H1 (cell line): ENCODE measurements around the gene EEF1AKMT1. TPM values are rescaled to one million over a fixed set of nuclear protein-coding genes. Genes with fewer than 3 reads are reported as not detected.

ENCODE experiments used
- CTCF ChIA-PET: fragments of 300-600 bp; sonication (Branson Sonifier 250); formaldehyde crosslinking; loops from one replicate; lab custom pipeline; 2021; ENCODE audit not compliant: partially characterized antibody; lab: Charles Lee
- POLR2A ChIA-PET: fragments of 300-600 bp; sonication (Branson Sonifier 250); formaldehyde crosslinking; loops from one replicate; lab custom pipeline; 2021; ENCODE audit warnings: inconsistent platforms; ENCODE audit not compliant: partially characterized antibody; lab: Charles Lee
- DNase-seq, 2 experiments: peaks; one replicate each; pipeline versions ENCODE4 v3.0.0 to v3.0.0-alpha.2; 2010 to 2022; ENCODE audit warnings: low spot score in 2 of 2, low read depth in 1 of 2, mixed read lengths in 1 of 2
- FAIRE-seq: peaks from 2 replicates; lab custom pipeline; 2011; peaks lifted over from hg19 to GRCh38; lab: Jason Lieb, UNC
- H2AFZ ChIP-seq: 2 replicates; pipeline ENCODE4 v1.8.1; 2012; ENCODE audit warnings: low read length, inconsistent platforms
- H2AK5ac ChIP-seq: 2 replicates; pipeline ENCODE4 v1.6.1; 2013; ENCODE audit warnings: low read depth, low read length
- H2BK120ac ChIP-seq: replicated peaks from 2 replicates; pipeline ENCODE3; 2013; ENCODE audit warnings: low read depth, low read length, inconsistent platforms
- H2BK12ac ChIP-seq: 2 replicates; pipeline ENCODE4 v1.6.1; 2013; ENCODE audit warnings: low read depth, low read length
- H2BK15ac ChIP-seq: 2 replicates; pipeline ENCODE4 v1.6.1; 2013; ENCODE audit warnings: low read length
- H2BK20ac ChIP-seq: 2 replicates; pipeline ENCODE4 v1.6.1; 2013; ENCODE audit warnings: low read length
- H2BK5ac ChIP-seq: 2 replicates; pipeline ENCODE4 v1.6.1; 2013; ENCODE audit warnings: low read depth, low read length
- H3K14ac ChIP-seq: 2 replicates; pipeline ENCODE4 v1.6.1; 2013; ENCODE audit warnings: inconsistent platforms; ENCODE audit not compliant: insufficient read length
- H3K18ac ChIP-seq: 2 replicates; pipeline ENCODE4 v1.6.1; 2013; ENCODE audit warnings: low read length; ENCODE audit errors: extremely low read depth
- H3K23ac ChIP-seq: 2 replicates; pipeline ENCODE4 v1.6.1; 2013; ENCODE audit warnings: inconsistent platforms; ENCODE audit not compliant: insufficient read length
- H3K23me2 ChIP-seq: 2 replicates; pipeline ENCODE4 v1.6.1; 2013; ENCODE audit warnings: low read depth, low read length
- H3K27ac ChIP-seq: 2 replicates; pipeline ENCODE4 v1.6.1; 2011; ENCODE audit warnings: low read depth, low read length, inconsistent platforms
- H3K27me3 ChIP-seq, 4 experiments: replicated peaks in 1 of 4; 1 replicate in 1 of 4; 2 replicates in 3 of 4; pipeline versions ENCODE4 v1.6.1 to v1.8.1; 2011 to 2013; ENCODE audit warnings: low read length in 3 of 4, mild to moderate bottlenecking in 3 of 4, inconsistent platforms in 2 of 4, mixed read lengths in 2 of 4, moderate library complexity in 1 of 4; ENCODE audit not compliant: control insufficient read depth in 3 of 4, insufficient read depth in 3 of 4; ENCODE audit errors: extremely low read depth in 1 of 4
- H3K36me3 ChIP-seq, 4 experiments: 2 replicates each; pipeline versions ENCODE4 v1.6.1 to v1.8.1; 2011 to 2013; ENCODE audit warnings: mild to moderate bottlenecking in 4 of 4, low read length in 3 of 4, moderate library complexity in 2 of 4, control low read depth in 1 of 4, inconsistent platforms in 1 of 4; ENCODE audit not compliant: insufficient read depth in 4 of 4, control insufficient read depth in 2 of 4
- H3K4ac ChIP-seq: replicated peaks from 2 replicates; pipeline ENCODE3; 2013; ENCODE audit warnings: low read length, low read depth, mixed read lengths, inconsistent platforms; ENCODE audit not compliant: insufficient read length
- H3K4me1 ChIP-seq, 4 experiments: replicated peaks in 1 of 4; 1 replicate in 1 of 4; 2 replicates in 3 of 4; pipeline versions ENCODE4 v1.6.1 to v1.8.1; 2011 to 2013; ENCODE audit warnings: low read length in 3 of 4, inconsistent platforms in 2 of 4, mixed read lengths in 1 of 4; ENCODE audit not compliant: insufficient read depth in 4 of 4, control insufficient read depth in 3 of 4
- H3K4me2 ChIP-seq, 2 experiments: 2 replicates each; pipeline versions ENCODE4 v1.6.1 to v1.8.1; 2011 to 2013; ENCODE audit warnings: low read depth in 2 of 2, low read length in 2 of 2, control low read depth in 1 of 2, inconsistent platforms in 1 of 2, mild to moderate bottlenecking in 1 of 2; ENCODE audit not compliant: insufficient read depth in 1 of 2
- H3K4me3 ChIP-seq, 4 experiments: fragments of 200-600, 300-600 bp in 1 of 4; sonication (generic), shearing (Covaris generic), sonication (Bioruptor Twin) in 1 of 4; 2 replicates each; pipeline versions ENCODE4 v1.5.1 to v1.8.1; 2011 to 2016; ENCODE audit warnings: low read length in 4 of 4, low read depth in 3 of 4, control low read depth in 2 of 4, inconsistent platforms in 2 of 4, mild to moderate bottlenecking in 2 of 4, mixed read lengths in 1 of 4, moderate library complexity in 1 of 4; ENCODE audit not compliant: insufficient read depth in 2 of 4; ENCODE audit errors: extremely low read depth in 1 of 4
- H3K56ac ChIP-seq: replicated peaks from 2 replicates; pipeline ENCODE3; 2013; ENCODE audit warnings: low read depth, mild to moderate bottlenecking, mixed read lengths, low read length, inconsistent platforms; ENCODE audit not compliant: insufficient read length
- H3K79me1 ChIP-seq: 2 replicates; pipeline ENCODE4 v1.6.1; 2013; ENCODE audit warnings: low read depth, low read length, control low read depth
- H3K79me2 ChIP-seq, 2 experiments: 2 replicates each; pipeline versions ENCODE4 v1.6.1 to v1.8.1; 2012 to 2013; ENCODE audit warnings: low read length in 2 of 2, mild to moderate bottlenecking in 2 of 2, inconsistent platforms in 1 of 2; ENCODE audit not compliant: insufficient read depth in 2 of 2, control insufficient read depth in 1 of 2
- H3K9ac ChIP-seq, 4 experiments: replicated peaks in 1 of 4; 1 replicate in 1 of 4; 2 replicates in 3 of 4; pipeline versions ENCODE4 v1.6.1 to v1.8.1; 2011 to 2013; ENCODE audit warnings: low read depth in 3 of 4, low read length in 3 of 4, control low read depth in 2 of 4, mild to moderate bottlenecking in 2 of 4, moderate library complexity in 2 of 4, inconsistent platforms in 1 of 4; ENCODE audit errors: extremely low read depth in 1 of 4
- H3K9me3 ChIP-seq, 2 experiments: 2 replicates each; pipeline versions ENCODE4 v1.6.1 to v1.8.1; 2012 to 2013; ENCODE audit warnings: mild to moderate bottlenecking in 2 of 2, moderate library complexity in 2 of 2, control low read depth in 1 of 2, inconsistent platforms in 1 of 2, low read depth in 1 of 2, low read length in 1 of 2, mixed read lengths in 1 of 2; ENCODE audit not compliant: insufficient read depth in 2 of 2
- H4K20me1 ChIP-seq, 2 experiments: replicated peaks in 1 of 2; 2 replicates each; pipeline versions ENCODE3 to v1.8.1; 2011 to 2013; ENCODE audit warnings: inconsistent platforms in 2 of 2, low read length in 2 of 2, mild to moderate bottlenecking in 1 of 2; ENCODE audit not compliant: insufficient read depth in 2 of 2, control insufficient read depth in 1 of 2
- H4K5ac ChIP-seq: 2 replicates; pipeline ENCODE4 v1.6.1; 2013; ENCODE audit warnings: low read length, low read depth, mixed read lengths, inconsistent platforms; ENCODE audit not compliant: insufficient read length
- H4K8ac ChIP-seq: 2 replicates; pipeline ENCODE4 v1.8.0; 2013; ENCODE audit warnings: mild to moderate bottlenecking, moderate library complexity, low read length, inconsistent platforms; ENCODE audit not compliant: insufficient read depth; ENCODE audit errors: extremely low read depth
- H4K91ac ChIP-seq: replicated peaks from 2 replicates; pipeline ENCODE3; 2013; ENCODE audit warnings: low read length, mixed read lengths, inconsistent platforms; ENCODE audit not compliant: insufficient read length
- CBX8 ChIP-seq: fragments of 300-800, 300-1000 bp; sonication (generic); IDR thresholded peaks from 2 replicates; pipeline ENCODE4 v1.7.1; 2016; ENCODE audit warnings: low read depth, low read length, borderline replicate concordance
- CEBPB ChIP-seq: IDR thresholded peaks from 2 replicates; pipeline ENCODE4 v1.6.1; 2012; ENCODE audit warnings: low read depth, low read length
- EGR1 ChIP-seq: IDR thresholded peaks from 2 replicates; pipeline ENCODE4 v1.6.1; 2011; ENCODE audit warnings: low read depth, low read length, borderline replicate concordance
- KDM4A ChIP-seq: IDR thresholded peaks from one replicate; pipeline ENCODE4 v1.7.1; 2012; ENCODE audit warnings: low read depth, mild to moderate bottlenecking, moderate library complexity, low read length, inconsistent platforms; ENCODE audit not compliant: severe bottlenecking
- PHF8 ChIP-seq: fragments of 200-600 bp; sonication (generic); conservative IDR thresholded peaks from 2 replicates; pipeline ENCODE4 v1.7.1; 2012; ENCODE audit warnings: low read depth, mild to moderate bottlenecking, inconsistent platforms, low read length, moderate library complexity
- SIN3A ChIP-seq, 2 experiments: IDR thresholded peaks in 1 of 2; conservative IDR thresholded peaks in 1 of 2; 2 replicates each; pipeline ENCODE4 v1.6.1; 2011 to 2012; ENCODE audit warnings: low read length in 2 of 2, improper control_type of control experiment in 1 of 2, low read depth in 1 of 2, mild to moderate bottlenecking in 1 of 2
- TAF1 ChIP-seq: IDR thresholded peaks from 2 replicates; pipeline ENCODE4 v1.6.1; 2011; ENCODE audit warnings: mild to moderate bottlenecking, low read depth, low read length
- TAF7 ChIP-seq: optimal IDR thresholded peaks from 2 replicates; pipeline ENCODE3; 2011; ENCODE audit warnings: low read depth, mild to moderate bottlenecking, inconsistent platforms, low read length, moderate library complexity, borderline replicate concordance
- WGBS, 2 experiments: shearing (Covaris generic) in 1 of 2; methylation state at CpG; one replicate each; pipeline versions ENCODE4 v1.1.6 to v1.1.7; 2013 to 2015; ENCODE audit warnings: low lambda C conversion rate in 2 of 2, mixed read lengths in 2 of 2, inconsistent platforms in 1 of 2, low coverage in 1 of 2, missing lambda C conversion rate in 1 of 2; ENCODE audit not compliant: insufficient replicate concordance in 2 of 2, insufficient coverage in 1 of 2, insufficient read length in 1 of 2; ENCODE audit errors: extremely low coverage in 1 of 2, missing lambda C conversion rate in 1 of 2; 5-methylcytosine and 5-hydroxymethylcytosine counted together
- long read RNA-seq, 2 experiments: library from RNA in 1 of 2; library from capped mRNA in 1 of 2; stranded (forward); transcript quantifications; one replicate each; pipeline ENCODE4 v2.0.0, GENCODE V29; 2021; ENCODE audit warnings: inconsistent platforms in 1 of 2
- polyA minus RNA-seq, 3 experiments: library from RNA; depleted of rRNA, polyadenylated mRNA; stranded (reverse); fragments of >200 nt; gene quantifications; 1 replicate in 2 of 3; 2 replicates in 1 of 3; pipeline ENCODE4 v1.2.3, GENCODE V29; 2011
- polyA plus RNA-seq, 7 experiments: library from polyadenylated mRNA; depleted of rRNA in 3 of 7; stranded (reverse) in 5 of 7; unstranded in 2 of 7; fragments of >200 nt in 5 of 7; fragments of 200-250 nt in 2 of 7; gene quantifications; 1 replicate in 5 of 7; 2 replicates in 1 of 7; 4 replicates in 1 of 7; pipeline versions ENCODE4 v1.2.1 to v1.2.3, GENCODE V29; 2011 to 2013; ENCODE audit warnings: missing spikeins in 2 of 7, mixed read lengths in 2 of 7
- total RNA-seq: library from RNA; stranded (reverse); fragmentation: NEBNext Ultra II Directional; extraction: Animal tissue kit (Norgen Biotek cat#: 25700); gene quantifications from 2 replicates; pipeline ENCODE4 v1.2.1, GENCODE V29; 2021

EEF1AKMT1 gene
- total RNA-seq (3.5 and 4.1 TPM in 2 replicates), polyA plus RNA-seq (2011; rRNA removed) (1.5 and 3.1 TPM in 2 replicates), polyA minus RNA-seq (2011; rRNA and poly(A)+ RNA removed) (1.3 and 2.4 TPM in 2 replicates)
- 2.4 TPM for polyA plus RNA-seq (2011; cell fraction: cytosol; rRNA removed)
- polyA plus RNA-seq (2011; cell fraction: nucleus; rRNA removed) = 0.88 TPM
- polyA plus RNA-seq (2012, experiment 1 of 2) = 3.5 to 4.7 TPM (median 4.0 TPM) in 4 replicates
- 2.0 TPM for polyA plus RNA-seq (2012, experiment 2 of 2)
- polyA plus RNA-seq (2013, experiment 1 of 2) = 2.9 TPM
- 3.1 TPM for polyA plus RNA-seq (2013, experiment 2 of 2)
- polyA minus RNA-seq (2011; cell fraction: cytosol; rRNA and poly(A)+ RNA removed) = not detected
- polyA minus RNA-seq (2011; cell fraction: nucleus; rRNA and poly(A)+ RNA removed) = not detected
- long read RNA-seq, experiment 1, partial matches to known transcripts = 1 of 4 reads
- long read RNA-seq, experiment 1, other reads (novel, unspliced or antisense) = 3 of 4 reads
- long read RNA-seq, experiment 2, partial matches to known transcripts = 0 of 3 reads
- long read RNA-seq, experiment 2, other reads (novel, unspliced or antisense) = 1 of 3 reads

- Histone ChIP-seq H4K91ac (peak within 1 kb of the TSS; percentile 93), H2BK12ac (peak within 1 kb of the TSS; percentile 23; the same call in 1 of the 2 replicates), H3K79me1 (no peaks in the 10 kb centered on the region), H3K23me2 (peaks cover 6% of the 10 kb centered on the region), H2AK5ac (no peak within 1 kb of the TSS), H2AFZ (peak within 1 kb of the TSS; percentile 97), H4K20me1 (no peaks in the 10 kb centered on the region), H3K27ac (peak within 1 kb of the TSS; percentile 86; the same call in 1 of the 2 replicates), H3K4ac (peak within 1 kb of the TSS; percentile 76), H2BK5ac (peak within 1 kb of the TSS; percentile 63; the same call in 1 of the 2 replicates), H2BK15ac (no peak within 1 kb of the TSS), H4K8ac (peak within 1 kb of the TSS; percentile 98), H3K14ac (no peak within 1 kb of the TSS), H3K36me3 (no peaks in the 10 kb centered on the region), H3K79me2 (0 out of 4 replicates have a peak, but pooled peaks cover 0 to 2% of the 10 kb centered on the region in 2 experiments), H3K9ac (peak within 1 kb of the TSS; percentile 41 to 89 (median 88)), H3K56ac (peak within 1 kb of the TSS; percentile 81), H3K4me3 (peak within 1 kb of the TSS; percentile 62 to 87 (median 78)), H4K5ac (peak within 1 kb of the TSS; percentile 94), H2BK120ac (no peak within 1 kb of the TSS), H3K9me3 (no peaks in the 10 kb centered on the region), H3K4me1 (peaks cover 0 to 6% (median 0%) of the 10 kb centered on the region in 4 experiments; a peak in 3 of 7 replicates), H3K27me3 (no peaks in the 10 kb centered on the region), H3K23ac (no peak within 1 kb of the TSS), H2BK20ac (no peak within 1 kb of the TSS), H3K4me2 (peak within 1 kb of the TSS; percentile 64 to 93), H3K18ac (peak within 1 kb of the TSS; percentile 89)
- no peak for FAIRE-seq
- ChIA-PET CTCF (interaction anchor here (1.4 kb wide), 1 partner anchor 280 kb away, joined by 3 read pairs; no protein-coding TSS in a partner anchor), POLR2A (interaction anchor here (0.6 to 2.9 kb wide), 8 partner anchors 11 to 286 kb away, joined by 3 to 15 read pairs (median 3); no protein-coding TSS in a partner anchor)
- peak; percentile 79 to 96 for DNase-seq
- 3% methylated on average over 57 of the region's 72 CpGs; no CpG with 5 or more reads in 1 of the 2 experiments for WGBS, 2 experiments
- TF ChIP-seq KDM4A = peak; percentile 64
- peak; percentile 100 for TF ChIP-seq CEBPB
- TF ChIP-seq TAF7 = no peak
- TF ChIP-seq CBX8 = no peak
- TF ChIP-seq TAF1 = peak; percentile 62
- TF ChIP-seq SIN3A (conservative IDR thresholded peaks at IDR 0.05 in 1 of 2, IDR thresholded peaks at IDR 0.05 in 1 of 2; ENCODE audit: low read depth in 1 of 2, low read length in 2 of 2) = no peak
- TF ChIP-seq PHF8 = peak; percentile 90
- TF ChIP-seq EGR1 = no peak
Observed at GRCh38 chr13:20773194-20774080, at the start of gene EEF1AKMT1. Gene EEF1AKMT1, minus strand, starts transcription at chr13:20773961. Its CDS starts 16,363 bp downstream, at chr13:20757598.
